HCT116 (cell line): Measurements from ENCODE around the gene SET. TPM values are rescaled to one million over a fixed set of nuclear protein-coding genes. Genes with fewer than 3 reads are reported as not detected.

Source experiments
- ATAC-seq: fragments of 200-7000 bp; cut with Tn5 transposase; 2 replicates; pipeline ENCODE4 v1.9.1; 2020; ENCODE audit warnings: mild to moderate bottlenecking, moderate library complexity
- BruUV-seq: library from RNA; stranded (reverse); fragments of 400-500 nt; replicated peaks from 2 replicates; lab custom pipeline; 2021; lab: Mats Ljungman, UMichigan
- CTCF ChIA-PET: fragments of 300-600 bp; sonication (Branson Sonifier 250); formaldehyde crosslinking; loops from one replicate; lab custom pipeline; 2021; ENCODE audit warnings: antibody characterized with exemption; lab: Charles Lee
- POLR2A ChIA-PET: fragments of 300-600, 350-600 bp; sonication (Branson Sonifier 250); formaldehyde crosslinking; loops from one replicate; lab custom pipeline; 2021; ENCODE audit warnings: antibody characterized with exemption; lab: Charles Lee
- RAD21 ChIA-PET, 2 experiments: fragments of 300-600 bp; sonication (Branson Sonifier 250); formaldehyde crosslinking; loops; one replicate each; lab custom pipeline; 2023; ENCODE audit warnings: low total read pairs in 2 of 2; ENCODE audit not compliant: uncharacterized antibody in 2 of 2, unreplicated experiment in 2 of 2, low non-redundant PET in 1 of 2; lab: Charles Lee
- DNase-seq: peaks from one replicate; pipeline ENCODE4 v3.0.0-alpha.2; 2010; ENCODE audit warnings: low read depth, low spot score
- H2AFZ ChIP-seq: fragments of 200-600 bp; shearing (Covaris generic), sonication (generic); 2 replicates; pipeline ENCODE4 v1.6.1; 2017; ENCODE audit warnings: low read depth, mixed run types, mixed read lengths, antibody characterized with exemption, low read length; ENCODE audit not compliant: poor library complexity, severe bottlenecking
- H3K27ac ChIP-seq: 2 replicates; pipeline ENCODE4 v1.5.1; 2012; ENCODE audit warnings: low read depth, low read length
- H3K27me3 ChIP-seq: fragments of 200-600 bp; sonication (generic); 2 replicates; pipeline ENCODE4 v1.6.1; 2016; ENCODE audit warnings: mixed run types, low read length, mixed read lengths; ENCODE audit not compliant: insufficient read depth
- H3K36me3 ChIP-seq, 2 experiments: fragments of 200-500 bp in 1 of 2; fragments of 200-600 bp in 1 of 2; sonication (Bioruptor generic) in 1 of 2; sonication (generic) in 1 of 2; 2 replicates each; pipeline versions ENCODE4 v1.5.1 to v1.6.1; 2014 to 2016; ENCODE audit warnings: low read length in 2 of 2, inconsistent platforms in 1 of 2, mixed read lengths in 1 of 2, mixed run types in 1 of 2; ENCODE audit not compliant: insufficient read depth in 2 of 2, control insufficient read depth in 1 of 2
- H3K4me1 ChIP-seq, 2 experiments: fragments of 200-600 bp in 1 of 2; sonication (generic) in 1 of 2; 2 replicates each; pipeline versions ENCODE4 v1.5.1 to v1.6.1; 2012 to 2017; ENCODE audit warnings: low read length in 2 of 2, inconsistent platforms in 1 of 2, mild to moderate bottlenecking in 1 of 2, mixed read lengths in 1 of 2, mixed run types in 1 of 2, moderate library complexity in 1 of 2; ENCODE audit not compliant: insufficient read depth in 2 of 2, control insufficient read depth in 1 of 2
- H3K4me2 ChIP-seq: fragments of 200-600 bp; sonication (generic); 2 replicates; pipeline ENCODE4 v1.6.1; 2017; ENCODE audit warnings: mixed run types, low read length, mixed read lengths
- H3K4me3 ChIP-seq, 2 experiments: fragments of 200-600 bp in 1 of 2; sonication (generic) in 1 of 2; replicated peaks in 1 of 2; 2 replicates each; pipeline ENCODE4 v1.5.1; 2011 to 2016; ENCODE audit warnings: low read length in 2 of 2, control low read depth in 1 of 2, low read depth in 1 of 2, mild to moderate bottlenecking in 1 of 2, mixed read lengths in 1 of 2, mixed run types in 1 of 2
- H3K79me2 ChIP-seq: fragments of 200-600 bp; sonication (generic); 2 replicates; pipeline ENCODE4 v1.6.1; 2017; ENCODE audit warnings: mild to moderate bottlenecking, mixed run types, low read length, moderate library complexity, mixed read lengths; ENCODE audit not compliant: insufficient read depth
- H3K9ac ChIP-seq: fragments of 200-600 bp; sonication (generic); 2 replicates; pipeline ENCODE4 v1.6.1; 2016; ENCODE audit warnings: low read length, mixed read lengths
- H3K9me2 ChIP-seq: fragments of 200-600 bp; sonication (generic), shearing (Covaris generic); 2 replicates; pipeline ENCODE4 v1.6.1; 2017; ENCODE audit warnings: mixed run types, mild to moderate bottlenecking, moderate library complexity; ENCODE audit not compliant: insufficient read depth
- H3K9me3 ChIP-seq, 2 experiments: fragments of 200-500 bp in 1 of 2; fragments of 200-600 bp in 1 of 2; sonication (Bioruptor generic) in 1 of 2; sonication (generic) in 1 of 2; 2 replicates each; pipeline ENCODE4 v1.6.1; 2014 to 2017; ENCODE audit warnings: low read length in 2 of 2, mixed read lengths in 2 of 2, inconsistent platforms in 1 of 2, low read depth in 1 of 2, mild to moderate bottlenecking in 1 of 2, mixed run types in 1 of 2, moderate library complexity in 1 of 2; ENCODE audit not compliant: control insufficient read depth in 1 of 2, insufficient read depth in 1 of 2
- H4K20me1 ChIP-seq: fragments of 200-600 bp; sonication (generic), shearing (Covaris generic); 2 replicates; pipeline ENCODE4 v1.6.1; 2017; ENCODE audit warnings: mixed run types, mild to moderate bottlenecking, moderate library complexity; ENCODE audit not compliant: insufficient read depth
- ELF1 ChIP-seq: IDR thresholded peaks from 2 replicates; pipeline ENCODE4 v1.6.1; 2012; ENCODE audit warnings: low read depth, borderline replicate concordance
- POLR2AphosphoS5 ChIP-seq: IDR thresholded peaks from 2 replicates; pipeline ENCODE4 v1.6.1; 2011; ENCODE audit warnings: mild to moderate bottlenecking, low read depth, low read length, moderate library complexity
- RAD21 ChIP-seq: IDR thresholded peaks from 2 replicates; pipeline ENCODE4 v1.6.1; 2012; ENCODE audit warnings: low read depth, mild to moderate bottlenecking
- SIN3A ChIP-seq: IDR thresholded peaks from 2 replicates; pipeline ENCODE4 v1.6.1; 2012; ENCODE audit warnings: low read depth
- ZFX ChIP-seq: fragments of 450-650 bp; IDR thresholded peaks from 2 replicates; pipeline ENCODE4 v1.6.1; 2017
- ZNF274 ChIP-seq: fragments of 200-500 bp; sonication (Bioruptor generic); IDR thresholded peaks from 2 replicates; pipeline ENCODE4 v1.6.1; 2014; ENCODE audit warnings: mild to moderate bottlenecking, low read depth, low read length, inconsistent platforms
- intact Hi-C: fragments of 100-400 bp; cut with micrococcal nuclease; formaldehyde crosslinking; loops from 2 replicates; pipeline ENCODE4 v1.10.0; 2022
- total RNA-seq: library from RNA; stranded (reverse); gene quantifications from one replicate; pipeline ENCODE4 v1.2.1, GENCODE V29; 2021; ENCODE audit not compliant: unreplicated experiment
- TF ChIP-seq, protein P1 (sequence below): IDR thresholded peaks from 2 replicates; pipeline ENCODE4 v1.6.1; 2012; ENCODE audit warnings: low read depth

The SET gene
- total RNA-seq, 1 experiment from 2014 or later = 595 TPM

DNA sequence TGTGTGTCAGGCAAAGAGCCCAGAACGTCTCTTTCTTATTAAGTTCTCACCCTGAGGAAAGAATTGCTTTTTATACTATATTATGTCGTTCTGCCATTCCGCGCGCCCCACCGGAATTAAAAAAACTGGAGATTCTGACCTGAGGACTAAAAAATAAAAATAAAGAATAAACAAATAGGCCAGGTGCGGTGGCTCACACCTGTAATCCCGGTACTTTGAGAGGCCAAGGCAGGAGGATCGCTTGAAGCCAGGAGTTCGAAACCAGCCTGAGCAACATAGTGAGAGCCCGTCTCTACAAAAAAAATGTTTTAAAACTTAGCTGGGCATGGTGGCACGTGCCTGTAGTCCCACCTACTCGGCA lies 31.7 kb upstream of the SET start:
- Histone ChIP-seq H3K36me3 (no peaks in the 10 kb centered on the region; a peak in 1 of 4 replicates), H3K9ac (peak overlapping the region; percentile 98), H3K4me2 (peak overlapping the region; percentile 99), H2AFZ (peak overlapping the region; percentile 18), H3K9me3 (no peaks in the 10 kb centered on the region), H3K27me3 (no peaks in the 10 kb centered on the region), H3K79me2 (peaks cover 35% of the 10 kb centered on the region), H3K4me3 (peak overlapping the region; percentile 75 to 83), H3K4me1 (peaks cover 6 to 32% of the 10 kb centered on the region in 2 experiments), H3K27ac (peak overlapping the region; percentile 90), H4K20me1 (no peaks in the 10 kb centered on the region), H3K9me2 (no peaks in the 10 kb centered on the region)
- TF ChIP-seq SIN3A = no peak
- no peak for TF ChIP-seq RAD21
- no peak for TF ChIP-seq POLR2AphosphoS5
- TF ChIP-seq ZNF274 = no peak
- TF ChIP-seq ZFX = no peak
- TF ChIP-seq ELF1 = no peak
- TF ChIP-seq, protein P1, sequence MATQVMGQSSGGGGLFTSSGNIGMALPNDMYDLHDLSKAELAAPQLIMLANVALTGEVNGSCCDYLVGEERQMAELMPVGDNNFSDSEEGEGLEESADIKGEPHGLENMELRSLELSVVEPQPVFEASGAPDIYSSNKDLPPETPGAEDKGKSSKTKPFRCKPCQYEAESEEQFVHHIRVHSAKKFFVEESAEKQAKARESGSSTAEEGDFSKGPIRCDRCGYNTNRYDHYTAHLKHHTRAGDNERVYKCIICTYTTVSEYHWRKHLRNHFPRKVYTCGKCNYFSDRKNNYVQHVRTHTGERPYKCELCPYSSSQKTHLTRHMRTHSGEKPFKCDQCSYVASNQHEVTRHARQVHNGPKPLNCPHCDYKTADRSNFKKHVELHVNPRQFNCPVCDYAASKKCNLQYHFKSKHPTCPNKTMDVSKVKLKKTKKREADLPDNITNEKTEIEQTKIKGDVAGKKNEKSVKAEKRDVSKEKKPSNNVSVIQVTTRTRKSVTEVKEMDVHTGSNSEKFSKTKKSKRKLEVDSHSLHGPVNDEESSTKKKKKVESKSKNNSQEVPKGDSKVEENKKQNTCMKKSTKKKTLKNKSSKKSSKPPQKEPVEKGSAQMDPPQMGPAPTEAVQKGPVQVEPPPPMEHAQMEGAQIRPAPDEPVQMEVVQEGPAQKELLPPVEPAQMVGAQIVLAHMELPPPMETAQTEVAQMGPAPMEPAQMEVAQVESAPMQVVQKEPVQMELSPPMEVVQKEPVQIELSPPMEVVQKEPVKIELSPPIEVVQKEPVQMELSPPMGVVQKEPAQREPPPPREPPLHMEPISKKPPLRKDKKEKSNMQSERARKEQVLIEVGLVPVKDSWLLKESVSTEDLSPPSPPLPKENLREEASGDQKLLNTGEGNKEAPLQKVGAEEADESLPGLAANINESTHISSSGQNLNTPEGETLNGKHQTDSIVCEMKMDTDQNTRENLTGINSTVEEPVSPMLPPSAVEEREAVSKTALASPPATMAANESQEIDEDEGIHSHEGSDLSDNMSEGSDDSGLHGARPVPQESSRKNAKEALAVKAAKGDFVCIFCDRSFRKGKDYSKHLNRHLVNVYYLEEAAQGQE = no peak
- ChIA-PET POLR2A (interaction anchor here (0.8 to 1.1 kb wide), 4 partner anchors 9 to 50 kb away, joined by 3 to 4 read pairs (median 3); no protein-coding TSS in a partner anchor), RAD21 (no interaction called here), CTCF (interaction anchor here (1.1 kb wide), 1 partner anchor 22 kb away, joined by 3 read pairs; no protein-coding TSS in a partner anchor)
- intact Hi-C loops = no loop called here
- no peak for DNase-seq
- no peak for ATAC-seq
- TSS peak; percentile 95 for BruUV-seq
